ENCODE results near the gene POLR1A.

Gene POLR1A

GRCh38 chr2:86094229-86094628, 11.5 kb downstream of the POLR1A start:
- DNase-seq: no peak

GRCh38 chr2:86087936-86088850, 17.5 kb downstream of the POLR1A start:
- no peak for DNase-seq

- DNase-seq: no peak
Observed at GRCh38 chr2:86082756-86083155, 22.9 kb downstream of the POLR1A start.

GRCh38 chr2:86081724-86082123, 24.0 kb downstream of the POLR1A start:
- DNase-seq: no peak

- DNase-seq: no peak
Observed at GRCh38 chr2:86079981-86080911, 25.4 kb downstream of the POLR1A start.

- peak; percentile 43 for DNase-seq
Observed at GRCh38 chr2:86078774-86079545, 26.7 kb downstream of the POLR1A start.

GRCh38 chr2:86075886-86076285, 29.8 kb downstream of the POLR1A start:
- no peak for DNase-seq

GRCh38 chr2:86074811-86075210, 30.9 kb downstream of the POLR1A start:
- DNase-seq: no peak

GRCh38 chr2:86074256-86074655, 31.4 kb downstream of the POLR1A start:
- no peak for DNase-seq

- no peak for DNase-seq
Observed at GRCh38 chr2:86073225-86073624, 32.5 kb downstream of the POLR1A start.

GRCh38 chr2:86072271-86072858, 33.3 kb downstream of the POLR1A start:
- no peak for DNase-seq

GRCh38 chr2:86070868-86071267, 34.8 kb downstream of the POLR1A start:
- no peak for DNase-seq

GRCh38 chr2:86069783-86070339, 35.8 kb downstream of the POLR1A start:
- no peak for DNase-seq

- no peak for DNase-seq
Observed at GRCh38 chr2:86069091-86069685, 36.5 kb downstream of the POLR1A start.

- no peak for DNase-seq
Observed at GRCh38 chr2:86068648-86069047, 37.0 kb downstream of the POLR1A start.

- DNase-seq: no peak
Observed at GRCh38 chr2:86068136-86068588, 37.5 kb downstream of the POLR1A start.

- DNase-seq: no peak
Observed at GRCh38 chr2:86066915-86067314, 38.8 kb downstream of the POLR1A start.

GRCh38 chr2:86066007-86066578, 39.6 kb downstream of the POLR1A start:
- DNase-seq: no peak

- DNase-seq: no peak
Observed at GRCh38 chr2:86065512-86065911, 40.2 kb downstream of the POLR1A start.

GRCh38 chr2:86064006-86064405, 41.7 kb downstream of the POLR1A start:
- DNase-seq: no peak

GRCh38 chr2:86062043-86062442, 43.6 kb downstream of the POLR1A start:
- no peak for DNase-seq

Measured in NCI-H524 treated with DMSO at 0.1 percent for 48 hours (cell line).